H9 (cell line): ENCODE measurements around the gene DDX21. TPM values are rescaled to one million over a fixed set of nuclear protein-coding genes. Genes with fewer than 3 reads are reported as not detected.

Experiments
- DNase-seq: peaks from one replicate; pipeline ENCODE4 v3.0.0-alpha.2; 2017
- H2AFZ ChIP-seq: one replicate; pipeline ENCODE4 v1.6.1; 2013; ENCODE audit warnings: mild to moderate bottlenecking, low read length, control low read depth, moderate library complexity
- H2AK5ac ChIP-seq: 2 replicates; pipeline ENCODE4 v1.6.1; 2013; ENCODE audit warnings: low read length, control low read depth, mixed read lengths; ENCODE audit not compliant: insufficient read length
- H2BK120ac ChIP-seq: one replicate; pipeline ENCODE4 v1.6.1; 2013; ENCODE audit warnings: low read depth, mild to moderate bottlenecking, low read length, control low read depth, inconsistent platforms; ENCODE audit not compliant: poor library complexity, severe bottlenecking
- H2BK12ac ChIP-seq: 2 replicates; pipeline ENCODE4 v1.6.1; 2013; ENCODE audit warnings: low read length, control low read depth, mixed read lengths, low read depth; ENCODE audit not compliant: insufficient read length
- H2BK15ac ChIP-seq: 2 replicates; pipeline ENCODE4 v1.6.1; 2013; ENCODE audit warnings: low read depth, low read length, control low read depth
- H2BK20ac ChIP-seq: one replicate; pipeline ENCODE4 v1.6.1; 2013; ENCODE audit warnings: low read depth, mild to moderate bottlenecking, low read length, control low read depth, inconsistent platforms; ENCODE audit not compliant: poor library complexity, severe bottlenecking
- H2BK5ac ChIP-seq: 2 replicates; pipeline ENCODE4 v1.6.1; 2013; ENCODE audit warnings: low read length, control low read depth, mixed read lengths; ENCODE audit not compliant: insufficient read length
- H3K14ac ChIP-seq: 2 replicates; pipeline ENCODE4 v1.6.1; 2013; ENCODE audit warnings: low read length, control low read depth; ENCODE audit not compliant: insufficient read depth
- H3K18ac ChIP-seq: 2 replicates; pipeline ENCODE4 v1.6.1; 2013; ENCODE audit warnings: low read depth, mild to moderate bottlenecking, mixed read lengths, low read length, control low read depth; ENCODE audit not compliant: insufficient read length
- H3K23ac ChIP-seq: 2 replicates; pipeline ENCODE4 v1.6.1; 2013; ENCODE audit warnings: low read length, control low read depth, mixed read lengths, low read depth; ENCODE audit not compliant: insufficient read length
- H3K23me2 ChIP-seq: 2 replicates; pipeline ENCODE4 v1.6.1; 2013; ENCODE audit warnings: low read depth, mild to moderate bottlenecking, mixed read lengths, low read length, control low read depth; ENCODE audit not compliant: insufficient read length, poor library complexity, severe bottlenecking
- H3K27ac ChIP-seq: 2 replicates; pipeline ENCODE4 v1.5.1; 2013; ENCODE audit warnings: low read length, control low read depth, mixed read lengths, low read depth; ENCODE audit not compliant: insufficient read length
- H3K27me3 ChIP-seq: 2 replicates; pipeline ENCODE4 v1.6.1; 2013; ENCODE audit warnings: low read length, control low read depth, inconsistent platforms; ENCODE audit not compliant: insufficient read depth
- H3K4ac ChIP-seq: 2 replicates; pipeline ENCODE4 v1.6.1; 2013; ENCODE audit warnings: low read depth, mild to moderate bottlenecking, control low read depth, inconsistent platforms, low read length, moderate library complexity
- H3K4me1 ChIP-seq: 2 replicates; pipeline ENCODE4 v1.6.1; 2013; ENCODE audit warnings: low read length, control low read depth, inconsistent platforms; ENCODE audit not compliant: insufficient read depth
- H3K4me2 ChIP-seq: 2 replicates; pipeline ENCODE4 v1.6.1; 2013; ENCODE audit warnings: low read length, control low read depth, mixed read lengths; ENCODE audit not compliant: insufficient read length, insufficient read depth
- H3K56ac ChIP-seq: 2 replicates; pipeline ENCODE4 v1.6.1; 2013; ENCODE audit warnings: low read depth, mild to moderate bottlenecking, mixed read lengths, low read length, control low read depth; ENCODE audit not compliant: insufficient read length
- H3K79me1 ChIP-seq: 2 replicates; pipeline ENCODE4 v1.6.1; 2013; ENCODE audit warnings: low read depth, mild to moderate bottlenecking, moderate library complexity, low read length, control low read depth, inconsistent platforms; ENCODE audit not compliant: insufficient read depth, poor library complexity, severe bottlenecking
- H3K79me2 ChIP-seq: 2 replicates; pipeline ENCODE4 v1.6.1; 2013; ENCODE audit warnings: low read length, control low read depth, inconsistent platforms; ENCODE audit not compliant: insufficient read depth
- H3K9ac ChIP-seq: 2 replicates; pipeline ENCODE4 v1.6.1; 2013; ENCODE audit warnings: low read length, control low read depth, mixed read lengths; ENCODE audit not compliant: insufficient read length; ENCODE audit errors: extremely low read depth
- H3K9me3 ChIP-seq: one replicate; pipeline ENCODE4 v1.6.1; 2013; ENCODE audit warnings: low read depth, low read length, inconsistent platforms; ENCODE audit not compliant: control insufficient read depth
- H3T11ph ChIP-seq: one replicate; pipeline ENCODE4 v1.6.1; 2013; ENCODE audit warnings: mild to moderate bottlenecking, low read length, control low read depth, inconsistent platforms
- H4K20me1 ChIP-seq: one replicate; pipeline ENCODE4 v1.6.1; 2013; ENCODE audit not compliant: control insufficient read depth, insufficient read length, insufficient read depth
- H4K5ac ChIP-seq: 2 replicates; pipeline ENCODE4 v1.6.1; 2013; ENCODE audit warnings: low read depth, mild to moderate bottlenecking, mixed read lengths, low read length, control low read depth; ENCODE audit not compliant: insufficient read length
- H4K8ac ChIP-seq: replicated peaks from 2 replicates; pipeline ENCODE4 v1.6.1; 2013; ENCODE audit warnings: low read length, control low read depth, mixed read lengths, low read depth; ENCODE audit not compliant: insufficient read length
- H4K91ac ChIP-seq: 2 replicates; pipeline ENCODE4 v1.6.1; 2013; ENCODE audit warnings: low read depth, mild to moderate bottlenecking, moderate library complexity, mixed read lengths, low read length, control low read depth; ENCODE audit not compliant: insufficient read length
- H3K27ac Mint-ChIP-seq, 3 experiments: 2 replicates in 2 of 3; 3 replicates in 1 of 3; pipeline ENCODE4 v1.8.0; 2020 to 2021; ENCODE audit warnings: mixed read lengths in 3 of 3, mild to moderate bottlenecking in 1 of 3, moderate library complexity in 1 of 3
- H3K27me3 Mint-ChIP-seq: 2 replicates; pipeline ENCODE4 v1.8.0; 2021; ENCODE audit warnings: low read depth, mild to moderate bottlenecking, moderate library complexity, mixed read lengths
- H3K36me3 Mint-ChIP-seq, 3 experiments: 2 replicates in 2 of 3; 3 replicates in 1 of 3; pipeline ENCODE4 v1.8.0; 2020 to 2021; ENCODE audit warnings: low read depth in 3 of 3, mixed read lengths in 3 of 3; ENCODE audit not compliant: insufficient read depth in 1 of 3
- H3K4me1 Mint-ChIP-seq, 2 experiments: 2 replicates each; pipeline ENCODE4 v1.8.0; 2020; ENCODE audit warnings: mixed read lengths in 2 of 2
- H3K4me3 Mint-ChIP-seq, 2 experiments: 2 replicates in 1 of 2; 3 replicates in 1 of 2; pipeline ENCODE4 v1.8.0; 2020 to 2021; ENCODE audit warnings: mild to moderate bottlenecking in 2 of 2, mixed read lengths in 2 of 2, moderate library complexity in 1 of 2
- H3K9me3 Mint-ChIP-seq, 2 experiments: 2 replicates in 1 of 2; 3 replicates in 1 of 2; pipeline ENCODE4 v1.8.0; 2020; ENCODE audit warnings: mild to moderate bottlenecking in 2 of 2, mixed read lengths in 2 of 2, moderate library complexity in 1 of 2
- CTCF ChIP-seq: fragments of 200-600 bp; sonication (generic); conservative IDR thresholded peaks from 3 replicates; pipeline ENCODE4 v1.8.0; 2021; ENCODE audit warnings: antibody characterized with exemption, mild to moderate bottlenecking
- WGBS: extraction: QIAGEN DNeasy Blood & Tissue Kit; methylation state at CpG from one replicate; pipeline ENCODE4 v1.1.7; 2013; ENCODE audit warnings: missing lambda C conversion rate, low lambda C conversion rate, mixed read lengths; ENCODE audit not compliant: insufficient read length; ENCODE audit errors: extremely low coverage; 5-methylcytosine and 5-hydroxymethylcytosine counted together
- total RNA-seq: library from RNA; stranded (reverse); gene quantifications from 2 replicates; pipeline ENCODE4 v1.2.1, GENCODE V29; 2021

DDX21 gene
- total RNA-seq, 1 experiment from 2014 or later: 180 TPM

- Histone ChIP-seq H4K5ac (no peak overlapping the region), H3K23me2 (no peaks in the 10 kb centered on the region), H3K4me1 (no peaks in the 10 kb centered on the region), H2BK5ac (no peak overlapping the region), H3K14ac (no peak overlapping the region), H3K27ac (no peak overlapping the region), H3K4ac (no peak overlapping the region), H4K91ac (no peak overlapping the region), H2BK15ac (no peak overlapping the region), H4K8ac (no peak overlapping the region), H3T11ph (no peak overlapping the region), H3K23ac (no peak overlapping the region), H3K56ac (no peak overlapping the region), H3K18ac (no peak overlapping the region), H3K4me2 (no peak overlapping the region), H2BK12ac (no peak overlapping the region), H2BK120ac (no peak overlapping the region), H3K27me3 (no peaks in the 10 kb centered on the region), H3K79me1 (peaks cover 7% of the 10 kb centered on the region), H2AK5ac (no peak overlapping the region), H3K79me2 (peaks cover 15% of the 10 kb centered on the region; the same call in 1 of the 2 replicates), H4K20me1 (no peaks in the 10 kb centered on the region), H2AFZ (no peak overlapping the region), H2BK20ac (no peak overlapping the region), H3K9ac (no peak overlapping the region), H3K9me3 (no peaks in the 10 kb centered on the region)
- Mint-ChIP-seq H3K27me3 (no peaks in the 10 kb centered on the region), H3K36me3 (peaks cover 59 to 90% (median 85%) of the 10 kb centered on the region in 3 experiments), H3K27ac (no peak overlapping the region), H3K4me1 (peaks cover 5 to 6% of the 10 kb centered on the region in 2 experiments; a peak in 2 of 4 replicates), H3K9me3 (no peaks in the 10 kb centered on the region), H3K4me3 (no peak overlapping the region; a peak in 1 of 5 replicates)
- no peak for TF ChIP-seq CTCF
- no peak for DNase-seq
- no CpG with 5 or more reads among the region's 4 CpGs for WGBS
These were observed 7.2 kb downstream of the DDX21 start for GRCh38 chr10:68963151-68963550.
